ENCODE measurements around the gene KCNQ1.
A peak's percentile ranks its signal among the peaks of the same experiment; 100 is the strongest.

KCNQ1 gene

DNA sequence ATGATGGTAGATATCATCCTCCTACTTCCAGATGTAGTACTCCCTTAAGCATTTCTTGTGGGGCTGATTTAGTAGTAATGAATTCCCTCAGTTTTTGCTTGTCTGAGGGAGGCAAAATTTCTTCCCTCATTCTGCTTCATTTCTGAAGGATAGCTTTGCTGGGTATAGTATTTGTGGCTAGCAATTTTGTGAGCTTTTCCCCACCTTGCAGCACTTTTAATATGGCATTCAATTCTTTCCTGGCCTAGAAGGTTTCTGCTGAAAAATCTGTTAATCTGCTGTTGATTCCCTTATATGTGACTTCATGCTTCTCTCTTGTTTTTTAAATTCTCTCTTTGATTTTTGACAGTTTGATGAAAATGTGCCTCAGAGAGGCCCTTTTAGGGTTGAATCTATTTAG is 204.6 kb downstream of the KCNQ1 start:
- Histone ChIP-seq H3K4me1 (ENCODE audit: control insufficient read depth in 1 of 2, insufficient read depth in 2 of 2, low read length in 2 of 2) (no peaks in the 10 kb centered on the region), H3K36me3 (ENCODE audit: control insufficient read depth in 1 of 2, insufficient read depth in 2 of 2, low read length in 2 of 2) (no peaks in the 10 kb centered on the region), H3K9me3 (ENCODE audit: control insufficient read depth in 1 of 2, low read length in 2 of 2) (peaks cover 20 to 52% of the 10 kb centered on the region in 2 donors), H3K27ac (ENCODE audit: low read length) (no peak overlapping the region), H3K4me3 (ENCODE audit: low read depth in 1 of 2, low read length in 2 of 2) (peak overlapping the region in 1 of 2 donors; percentile 21), H3K27me3 (ENCODE audit: low read depth, low read length) (no peaks in the 10 kb centered on the region)

DNA sequence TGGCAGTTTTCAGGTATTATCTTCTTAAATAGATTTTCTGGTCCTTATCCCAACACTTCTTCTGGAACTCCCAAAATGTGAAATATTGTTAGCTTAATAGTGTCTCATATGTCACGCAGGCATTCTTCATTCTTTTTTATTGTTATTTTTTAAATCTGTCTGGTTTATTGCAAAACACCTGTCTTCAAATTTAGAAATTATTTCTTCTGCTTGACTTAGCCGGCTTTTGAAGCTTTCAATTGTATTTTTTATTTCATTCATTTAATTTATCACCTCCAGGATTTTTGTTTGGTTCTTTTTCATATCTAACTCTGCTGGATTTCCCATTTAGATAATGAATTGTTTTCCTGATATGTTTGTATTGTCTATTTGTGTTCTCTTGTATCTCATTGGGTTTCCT is 205.0 kb downstream of the KCNQ1 start:
- H3K27me3 ChIP-seq (ENCODE audit: low read depth, low read length): no peaks in the 10 kb centered on the region
- no peak overlapping the region for H3K27ac ChIP-seq (ENCODE audit: low read length)
- H3K36me3 ChIP-seq (ENCODE audit: control insufficient read depth in 1 of 2, insufficient read depth in 2 of 2, low read length in 2 of 2): no peaks in the 10 kb centered on the region
- H3K9me3 ChIP-seq (ENCODE audit: control insufficient read depth in 1 of 2, low read length in 2 of 2): peaks cover 16 to 49% of the 10 kb centered on the region in 2 donors
- H3K4me3 ChIP-seq (ENCODE audit: low read depth in 1 of 2, low read length in 2 of 2): peak overlapping the region in 1 of 2 donors; percentile 21
- H3K4me1 ChIP-seq (ENCODE audit: control insufficient read depth in 1 of 2, insufficient read depth in 2 of 2, low read length in 2 of 2): no peaks in the 10 kb centered on the region

DNA sequence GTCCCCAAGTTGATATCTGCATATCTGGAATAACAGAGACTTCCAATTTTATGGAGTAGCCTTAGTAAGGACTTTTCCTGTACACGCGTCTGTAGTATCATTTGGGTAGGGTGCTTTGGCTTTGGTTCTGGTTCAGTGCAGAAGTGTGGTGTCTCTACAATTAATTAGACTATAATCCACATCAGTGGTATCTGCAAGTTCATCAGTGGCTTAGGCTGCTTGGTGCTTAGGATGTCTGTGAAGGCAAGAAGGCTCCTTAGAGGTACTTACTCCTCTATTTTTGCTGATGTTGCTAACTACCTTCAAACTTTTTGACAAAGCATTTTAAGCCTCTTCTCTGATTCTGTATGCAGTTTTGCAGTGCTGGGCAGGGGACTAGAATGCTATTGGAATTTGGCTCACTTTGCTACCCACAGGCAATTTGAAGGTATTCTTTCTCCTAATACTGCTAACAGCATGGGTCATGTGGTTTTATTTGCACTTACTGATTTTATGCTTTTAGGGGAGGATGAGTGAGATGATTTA is 205.6 kb downstream of the KCNQ1 start:
- Histone ChIP-seq H3K4me1 (ENCODE audit: control insufficient read depth in 1 of 2, insufficient read depth in 2 of 2, low read length in 2 of 2) (no peaks in the 10 kb centered on the region), H3K27me3 (ENCODE audit: low read depth, low read length) (no peaks in the 10 kb centered on the region), H3K4me3 (ENCODE audit: low read depth in 1 of 2, low read length in 2 of 2) (no peak overlapping the region), H3K9me3 (ENCODE audit: control insufficient read depth in 1 of 2, low read length in 2 of 2) (peaks cover 15 to 44% of the 10 kb centered on the region in 2 donors), H3K27ac (ENCODE audit: low read length) (no peak overlapping the region), H3K36me3 (ENCODE audit: control insufficient read depth in 1 of 2, insufficient read depth in 2 of 2, low read length in 2 of 2) (no peaks in the 10 kb centered on the region)

DNA sequence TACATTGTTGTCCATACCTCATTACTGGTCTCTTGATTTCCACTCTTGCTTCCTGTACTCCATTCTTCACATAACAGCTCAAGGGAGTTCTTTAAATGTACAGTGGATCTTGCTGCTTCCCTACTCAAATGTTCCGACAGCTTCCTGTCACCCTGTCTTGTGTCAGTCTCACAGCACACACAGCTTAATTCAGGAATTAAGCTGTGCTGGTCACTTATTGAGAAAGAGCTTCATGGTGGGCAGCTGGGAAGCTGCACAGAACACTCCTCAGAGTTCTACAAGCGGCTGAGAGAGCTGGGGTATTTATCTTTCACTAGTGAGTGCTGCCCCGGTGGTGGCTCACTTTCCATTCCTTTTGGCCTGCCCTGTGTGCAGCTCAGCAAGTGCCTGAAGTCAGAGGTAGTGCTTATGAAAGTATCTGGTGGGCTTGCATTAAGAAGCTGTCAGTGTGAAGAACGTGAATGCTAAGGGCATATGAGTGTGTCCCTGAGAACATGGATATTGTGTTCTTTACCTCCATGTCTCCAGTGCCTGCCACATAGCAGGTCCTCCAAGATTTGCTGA is 206.3 kb downstream of the KCNQ1 start:
- peaks cover 15 to 38% of the 10 kb centered on the region in 2 donors for H3K9me3 ChIP-seq (ENCODE audit: control insufficient read depth in 1 of 2, low read length in 2 of 2)
- no peaks in the 10 kb centered on the region for H3K27me3 ChIP-seq (ENCODE audit: low read depth, low read length)
- H3K4me1 ChIP-seq (ENCODE audit: control insufficient read depth in 1 of 2, insufficient read depth in 2 of 2, low read length in 2 of 2): no peaks in the 10 kb centered on the region
- peak overlapping the region in 1 of 2 donors; percentile 42 for H3K4me3 ChIP-seq (ENCODE audit: low read depth in 1 of 2, low read length in 2 of 2)
- no peak overlapping the region for H3K27ac ChIP-seq (ENCODE audit: low read length)
- H3K36me3 ChIP-seq (ENCODE audit: control insufficient read depth in 1 of 2, insufficient read depth in 2 of 2, low read length in 2 of 2): no peaks in the 10 kb centered on the region

DNA sequence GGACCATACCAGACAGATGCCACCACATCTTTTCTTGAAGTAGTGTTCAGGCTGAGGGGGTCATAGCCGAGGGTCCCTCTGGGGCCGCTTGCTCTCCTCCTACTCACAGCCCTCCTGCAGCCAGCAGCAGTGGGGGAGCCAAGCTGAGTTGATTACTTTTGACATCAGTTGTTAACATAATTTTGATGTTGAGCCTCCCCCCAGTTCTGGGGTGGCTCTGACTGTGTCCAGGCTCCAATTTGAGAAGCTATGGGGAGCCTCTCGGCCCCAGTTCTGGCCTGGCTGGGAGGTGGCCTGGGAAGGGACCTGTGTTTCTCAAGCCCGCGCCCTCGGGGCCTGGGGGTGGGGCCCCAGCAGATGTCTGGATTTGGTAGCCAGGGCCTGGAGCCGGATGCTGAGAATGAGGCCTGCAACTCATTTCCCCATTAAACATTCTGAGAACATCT is 207.0 kb downstream of the KCNQ1 start:
- Histone ChIP-seq H3K27me3 (ENCODE audit: low read depth, low read length) (no peaks in the 10 kb centered on the region), H3K9me3 (ENCODE audit: control insufficient read depth in 1 of 2, low read length in 2 of 2) (peaks cover 15 to 31% of the 10 kb centered on the region in 2 donors), H3K4me1 (ENCODE audit: control insufficient read depth in 1 of 2, insufficient read depth in 2 of 2, low read length in 2 of 2) (no peaks in the 10 kb centered on the region), H3K27ac (ENCODE audit: low read length) (no peak overlapping the region), H3K4me3 (ENCODE audit: low read depth in 1 of 2, low read length in 2 of 2) (peak overlapping the region in 1 of 2 donors; percentile 42), H3K36me3 (ENCODE audit: control insufficient read depth in 1 of 2, insufficient read depth in 2 of 2, low read length in 2 of 2) (no peaks in the 10 kb centered on the region)

DNA sequence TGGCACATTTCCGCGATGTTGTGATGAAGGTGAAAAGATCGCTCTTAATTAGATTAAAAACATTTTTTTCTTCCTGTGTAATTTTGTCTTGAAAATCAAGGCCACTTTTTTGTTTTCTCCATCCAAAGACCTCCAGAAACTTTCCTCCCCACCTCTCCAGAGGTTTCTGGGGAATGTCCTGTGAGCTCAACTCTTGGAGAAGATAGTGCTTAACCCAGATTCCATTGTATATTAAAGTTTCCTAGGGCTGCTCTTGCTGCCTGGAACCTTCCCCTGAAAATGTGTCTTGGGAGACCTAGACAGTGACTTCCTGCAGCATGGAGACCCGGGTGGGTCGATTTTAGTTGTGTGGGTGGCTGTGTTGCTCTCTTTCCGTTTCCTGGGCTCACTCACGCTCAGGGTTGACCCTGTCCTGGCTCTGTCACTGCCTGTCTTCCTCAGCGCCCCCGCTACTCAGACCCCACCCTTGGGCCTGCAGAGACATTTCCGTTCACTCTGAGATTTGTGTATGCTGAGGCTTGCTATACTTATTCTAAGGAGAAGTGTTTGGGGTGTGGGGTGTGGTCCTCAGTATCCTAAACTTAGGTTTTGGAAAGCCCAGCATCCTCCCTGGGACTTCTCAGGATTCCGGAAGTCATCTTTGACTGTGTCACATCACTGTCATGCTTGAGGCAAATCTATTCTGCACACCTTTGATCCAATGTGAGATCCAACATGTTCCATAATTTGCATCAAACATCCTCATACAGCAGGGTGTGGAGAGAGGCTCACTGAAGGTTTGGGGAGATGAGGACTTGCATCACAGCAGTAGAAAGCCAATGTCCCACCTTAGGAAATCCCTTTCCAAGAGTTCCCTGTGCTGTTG is 207.8 kb downstream of the KCNQ1 start:
- Histone ChIP-seq H3K27ac (ENCODE audit: low read length) (no peak overlapping the region), H3K4me3 (ENCODE audit: low read depth in 1 of 2, low read length in 2 of 2) (peak overlapping the region in 1 of 2 donors; percentile 42), H3K4me1 (ENCODE audit: control insufficient read depth in 1 of 2, insufficient read depth in 2 of 2, low read length in 2 of 2) (no peaks in the 10 kb centered on the region), H3K27me3 (ENCODE audit: low read depth, low read length) (no peaks in the 10 kb centered on the region), H3K36me3 (ENCODE audit: control insufficient read depth in 1 of 2, insufficient read depth in 2 of 2, low read length in 2 of 2) (no peaks in the 10 kb centered on the region), H3K9me3 (ENCODE audit: control insufficient read depth in 1 of 2, low read length in 2 of 2) (peaks cover 15 to 30% of the 10 kb centered on the region in 2 donors)

DNA sequence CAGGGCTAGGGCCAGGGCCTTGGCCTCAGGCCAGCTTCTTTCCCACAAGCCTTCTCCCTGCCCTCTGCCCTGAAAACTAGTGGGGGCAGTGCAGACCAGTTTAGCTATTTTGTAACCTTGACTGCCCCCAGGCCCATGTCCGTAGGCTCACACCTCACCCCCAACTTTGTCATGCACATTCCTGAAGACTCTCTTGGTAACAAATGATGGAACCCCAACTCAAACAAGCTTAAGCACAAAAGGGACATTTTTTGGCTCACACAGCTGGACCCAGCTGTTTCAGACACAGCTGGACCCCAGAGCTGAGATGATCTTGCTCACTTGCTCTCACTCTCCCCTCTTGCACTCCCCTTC is 208.4 kb downstream of the KCNQ1 start:
- Histone ChIP-seq H3K36me3 (ENCODE audit: control insufficient read depth in 1 of 2, insufficient read depth in 2 of 2, low read length in 2 of 2) (no peaks in the 10 kb centered on the region), H3K9me3 (ENCODE audit: control insufficient read depth in 1 of 2, low read length in 2 of 2) (peaks cover 15 to 25% of the 10 kb centered on the region in 2 donors), H3K27ac (ENCODE audit: low read length) (no peak overlapping the region), H3K4me3 (ENCODE audit: low read depth in 1 of 2, low read length in 2 of 2) (peak overlapping the region in 1 of 2 donors; percentile 42), H3K27me3 (ENCODE audit: low read depth, low read length) (no peaks in the 10 kb centered on the region), H3K4me1 (ENCODE audit: control insufficient read depth in 1 of 2, insufficient read depth in 2 of 2, low read length in 2 of 2) (no peaks in the 10 kb centered on the region)

DNA sequence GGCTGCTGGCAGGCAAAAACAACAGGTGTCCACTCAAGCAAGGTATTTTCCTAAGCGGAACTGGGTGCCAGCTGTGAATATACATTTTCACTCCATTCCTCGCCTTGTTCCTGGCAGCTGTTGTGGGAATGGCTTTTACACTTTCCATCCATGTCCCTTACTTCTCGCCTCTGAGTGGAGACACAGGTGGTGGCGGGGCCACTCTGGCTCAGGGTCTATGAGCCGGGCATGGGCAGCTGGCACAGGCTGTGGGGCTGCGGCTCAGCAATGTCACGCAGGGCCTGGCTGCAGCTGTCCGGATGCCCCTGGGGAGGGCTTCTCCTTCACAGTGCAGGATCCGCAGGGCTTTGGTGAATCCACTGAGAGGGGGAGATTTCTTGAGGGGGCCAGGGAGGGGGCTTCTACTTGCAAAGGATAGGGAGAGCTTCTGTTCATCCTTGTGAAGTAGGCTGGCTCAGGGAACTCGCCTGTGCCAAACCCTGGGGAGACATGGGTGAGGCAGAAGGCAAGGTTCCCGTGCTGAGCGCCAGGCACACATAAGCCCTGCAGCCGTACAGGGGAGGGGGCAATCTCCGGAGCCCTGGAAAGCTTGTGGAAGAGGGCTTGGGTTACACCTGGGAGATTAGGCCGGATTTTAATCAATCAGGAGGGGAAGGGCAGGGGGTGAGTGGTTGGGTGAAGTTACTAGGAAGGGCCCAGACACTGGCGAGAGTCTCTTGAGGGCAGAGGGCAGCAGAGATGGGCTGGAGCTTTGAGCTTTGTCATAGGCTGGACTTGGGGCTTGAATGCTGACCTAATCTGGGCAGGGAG is 209.3 kb downstream of the KCNQ1 start:
- no peak overlapping the region for H3K27ac ChIP-seq (ENCODE audit: low read length)
- H3K27me3 ChIP-seq (ENCODE audit: low read depth, low read length): no peaks in the 10 kb centered on the region
- no peaks in the 10 kb centered on the region for H3K4me1 ChIP-seq (ENCODE audit: control insufficient read depth in 1 of 2, insufficient read depth in 2 of 2, low read length in 2 of 2)
- peaks cover 15 to 20% of the 10 kb centered on the region in 2 donors for H3K9me3 ChIP-seq (ENCODE audit: control insufficient read depth in 1 of 2, low read length in 2 of 2)
- no peak overlapping the region for H3K4me3 ChIP-seq (ENCODE audit: low read depth in 1 of 2, low read length in 2 of 2)
- H3K36me3 ChIP-seq (ENCODE audit: control insufficient read depth in 1 of 2, insufficient read depth in 2 of 2, low read length in 2 of 2): no peaks in the 10 kb centered on the region

DNA sequence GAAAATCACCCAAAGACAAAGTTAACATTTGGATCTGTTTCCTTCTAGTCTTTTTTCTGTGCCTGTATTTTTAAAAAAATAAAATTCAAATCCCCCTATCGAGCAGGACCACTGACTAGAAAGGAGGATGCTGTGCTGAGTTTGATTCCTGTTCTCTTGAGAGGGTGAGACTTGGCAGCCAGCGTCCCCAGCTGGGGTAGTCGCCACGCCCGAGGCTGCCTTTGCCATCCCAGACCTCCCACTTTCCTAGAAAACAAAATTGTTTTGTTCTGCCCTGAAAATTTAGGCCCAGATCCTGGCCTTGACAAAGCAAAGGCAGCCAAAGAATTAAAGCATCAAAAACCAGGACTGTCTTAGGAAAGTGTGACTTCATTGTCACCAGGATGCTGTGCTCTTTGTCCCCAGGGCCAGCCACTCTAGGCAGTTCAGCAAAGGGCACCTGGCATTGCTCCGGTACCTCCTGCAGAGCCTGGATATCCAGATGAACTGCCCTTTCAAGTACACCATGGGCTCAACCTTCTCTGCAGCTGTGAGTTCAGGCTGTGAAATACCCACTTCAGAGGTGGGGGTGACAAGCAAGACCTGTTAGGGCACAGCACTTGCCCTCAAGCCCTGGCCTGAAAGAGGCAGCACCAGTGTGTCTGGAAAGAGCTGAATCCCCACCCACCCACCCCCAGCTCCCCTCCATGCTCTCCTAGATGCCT is 210.4 kb downstream of the KCNQ1 start:
- Histone ChIP-seq H3K27me3 (ENCODE audit: low read depth, low read length) (no peaks in the 10 kb centered on the region), H3K27ac (ENCODE audit: low read length) (no peak overlapping the region), H3K9me3 (ENCODE audit: control insufficient read depth in 1 of 2, low read length in 2 of 2) (peaks cover 7 to 13% of the 10 kb centered on the region in 2 donors), H3K36me3 (ENCODE audit: control insufficient read depth in 1 of 2, insufficient read depth in 2 of 2, low read length in 2 of 2) (no peaks in the 10 kb centered on the region), H3K4me3 (ENCODE audit: low read depth in 1 of 2, low read length in 2 of 2) (no peak overlapping the region), H3K4me1 (ENCODE audit: control insufficient read depth in 1 of 2, insufficient read depth in 2 of 2, low read length in 2 of 2) (no peaks in the 10 kb centered on the region)

DNA sequence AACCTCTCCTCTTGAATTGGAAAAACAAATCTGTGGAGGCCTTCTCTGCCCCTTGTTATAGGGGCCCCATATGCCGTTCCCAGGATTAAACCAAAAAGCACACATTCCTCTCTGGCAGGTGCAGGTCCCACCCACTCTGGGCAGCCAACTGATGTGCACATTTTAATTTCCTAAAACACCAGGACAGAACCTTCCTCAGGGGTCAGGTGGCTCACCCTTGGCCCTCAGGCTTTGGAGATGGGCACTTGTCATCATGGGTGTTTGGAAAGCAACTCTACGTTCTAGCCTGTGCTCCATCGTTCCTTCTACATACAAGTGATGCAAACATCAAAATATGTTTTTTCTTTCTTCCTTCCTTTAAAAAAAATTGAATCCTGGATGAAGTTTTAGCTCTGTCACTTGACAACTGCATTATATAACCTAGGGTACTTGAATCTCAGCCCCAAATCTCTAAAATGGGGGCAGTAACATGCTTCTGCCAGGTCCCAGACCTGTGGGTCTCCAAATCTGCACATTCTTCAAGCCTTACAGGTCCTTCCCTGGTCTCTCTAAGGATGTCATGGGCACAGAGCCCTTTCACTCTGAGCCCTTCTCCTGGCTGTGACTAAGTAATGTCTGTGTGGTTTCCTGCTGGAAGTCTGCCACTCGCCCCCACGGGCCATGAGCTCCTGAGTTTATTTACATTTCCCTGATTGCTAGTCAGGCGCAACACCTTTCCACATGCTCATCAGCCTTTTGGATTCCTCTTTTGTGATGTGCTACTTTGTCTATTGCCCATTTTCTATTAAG is 211.2 kb downstream of the KCNQ1 start:
- peaks cover 4 to 19% of the 10 kb centered on the region in 2 donors for H3K9me3 ChIP-seq (ENCODE audit: control insufficient read depth in 1 of 2, low read length in 2 of 2)
- no peaks in the 10 kb centered on the region for H3K4me1 ChIP-seq (ENCODE audit: control insufficient read depth in 1 of 2, insufficient read depth in 2 of 2, low read length in 2 of 2)
- no peaks in the 10 kb centered on the region for H3K27me3 ChIP-seq (ENCODE audit: low read depth, low read length)
- no peak overlapping the region for H3K27ac ChIP-seq (ENCODE audit: low read length)
- H3K36me3 ChIP-seq (ENCODE audit: control insufficient read depth in 1 of 2, insufficient read depth in 2 of 2, low read length in 2 of 2): no peaks in the 10 kb centered on the region
- no peak overlapping the region for H3K4me3 ChIP-seq (ENCODE audit: low read depth in 1 of 2, low read length in 2 of 2)

All from muscle layer of duodenum (tissue), 2 donors.